ENCODE measurements around the gene LMAN1L. TPM values are rescaled to one million over a fixed set of nuclear protein-coding genes. Genes with fewer than 3 reads are reported as not detected.
A peak's percentile ranks its signal among the peaks of the same experiment; 100 is the strongest.

The LMAN1L gene
- polyA plus RNA-seq, 4 donors = not detected

GRCh38 chr15:74809956-74810355, 2.7 kb upstream of the LMAN1L start:
- DNase-seq (ENCODE audit: low read depth in 4 of 4, low spot score in 2 of 4) = no peak

- no peak for DNase-seq (ENCODE audit: low read depth in 4 of 4, low spot score in 2 of 4)
These were observed 2.7 kb downstream of the LMAN1L start for GRCh38 chr15:74815121-74815934.

DNA sequence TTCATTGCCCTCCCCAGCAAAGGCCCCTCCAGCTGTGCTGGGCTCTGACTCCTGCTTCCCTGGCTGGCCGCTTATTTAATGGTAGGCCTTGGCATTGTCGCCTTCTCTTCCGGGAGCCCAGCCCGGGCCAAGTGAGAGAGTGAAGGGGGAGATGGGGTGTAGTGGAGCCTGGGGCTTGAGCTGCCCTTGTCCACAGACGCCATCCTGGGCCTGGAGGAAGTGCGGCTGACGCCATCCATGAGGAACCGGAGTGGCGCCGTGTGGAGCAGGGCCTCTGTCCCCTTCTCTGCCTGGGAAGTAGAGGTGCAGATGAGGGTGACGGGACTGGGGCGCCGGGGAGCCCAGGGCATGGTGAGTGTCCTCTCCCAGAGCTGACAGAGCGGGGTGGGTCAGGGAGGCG, 3.3 kb downstream of the LMAN1L start:
- no peak for DNase-seq (ENCODE audit: low read depth in 4 of 4, low spot score in 2 of 4)

GRCh38 chr15:74816624-74817369, 4.2 kb downstream of the LMAN1L start:
- DNase-seq (ENCODE audit: low read depth in 4 of 4, low spot score in 2 of 4) = no peak

- no peak for DNase-seq (ENCODE audit: low read depth in 4 of 4, low spot score in 2 of 4)
These were observed 4.7 kb downstream of the LMAN1L start for GRCh38 chr15:74817370-74817737.

GRCh38 chr15:74820056-74820455, 7.4 kb downstream of the LMAN1L start:
- DNase-seq (ENCODE audit: low read depth in 4 of 4, low spot score in 2 of 4) = no peak

GRCh38 chr15:74821091-74821789, 8.6 kb downstream of the LMAN1L start:
- no peak for DNase-seq (ENCODE audit: low read depth in 4 of 4, low spot score in 2 of 4)

DNA sequence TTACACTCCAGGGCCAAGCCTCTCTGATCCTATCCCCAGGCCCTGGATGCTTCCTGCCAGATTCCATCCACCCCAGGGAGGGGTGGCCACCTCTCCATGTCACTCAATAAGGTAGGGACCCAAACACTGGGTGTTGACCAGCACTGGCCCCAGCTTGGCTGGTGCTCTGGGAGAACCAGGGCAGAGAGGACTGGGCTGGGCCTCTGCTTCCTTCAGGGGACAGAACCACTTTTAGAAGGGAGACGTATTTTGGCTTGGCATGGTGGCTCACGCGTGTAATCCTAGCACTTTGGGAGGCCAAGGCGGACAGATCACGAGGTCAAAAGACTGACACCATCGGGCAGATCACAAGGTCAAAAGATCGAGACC, 9.1 kb downstream of the LMAN1L start:
- DNase-seq (ENCODE audit: low read depth in 4 of 4, low spot score in 2 of 4) = no peak

DNA sequence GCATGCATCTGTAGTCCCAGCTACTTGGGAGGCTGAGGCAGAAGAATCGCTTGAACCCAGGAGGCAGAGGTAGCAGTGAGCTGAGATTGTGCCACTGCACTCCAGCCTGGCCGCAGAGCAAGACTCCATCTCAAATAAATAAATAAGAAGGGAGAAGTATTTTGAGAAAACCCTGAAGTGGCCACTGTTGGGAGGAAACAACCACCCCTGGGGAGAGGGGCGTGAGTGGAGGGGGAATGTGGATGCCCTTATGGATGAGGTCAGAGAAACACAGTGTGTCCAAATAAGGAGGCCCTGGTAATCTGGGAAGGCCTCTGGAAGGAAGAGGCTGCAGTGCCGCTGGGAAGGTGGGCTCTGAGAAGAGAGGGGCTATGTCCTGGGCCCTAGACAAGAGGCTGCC, 9.6 kb downstream of the LMAN1L start:
- no peak for DNase-seq (ENCODE audit: low read depth in 4 of 4, low spot score in 2 of 4)

DNA sequence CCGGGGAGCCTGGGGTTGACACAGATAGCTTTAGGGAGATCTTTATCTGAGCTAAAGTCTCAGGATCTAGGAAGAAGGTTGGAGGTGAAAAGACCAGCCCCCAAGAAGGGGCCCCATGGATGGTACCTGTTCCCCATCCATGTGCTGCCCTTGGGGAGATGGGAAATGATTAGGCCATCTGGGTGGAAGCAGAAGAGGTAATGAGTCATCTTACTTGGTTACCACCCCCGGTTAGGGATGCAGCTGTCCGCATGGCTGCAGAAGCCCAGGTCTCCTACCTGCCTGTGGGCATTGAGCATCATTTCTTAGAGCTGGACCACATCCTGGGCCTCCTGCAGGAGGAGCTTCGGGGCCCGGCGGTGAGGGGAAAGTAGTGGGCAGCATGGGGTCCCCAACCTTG, 10.7 kb downstream of the LMAN1L start:
- DNase-seq (ENCODE audit: low read depth in 4 of 4, low spot score in 2 of 4) = no peak

DNA sequence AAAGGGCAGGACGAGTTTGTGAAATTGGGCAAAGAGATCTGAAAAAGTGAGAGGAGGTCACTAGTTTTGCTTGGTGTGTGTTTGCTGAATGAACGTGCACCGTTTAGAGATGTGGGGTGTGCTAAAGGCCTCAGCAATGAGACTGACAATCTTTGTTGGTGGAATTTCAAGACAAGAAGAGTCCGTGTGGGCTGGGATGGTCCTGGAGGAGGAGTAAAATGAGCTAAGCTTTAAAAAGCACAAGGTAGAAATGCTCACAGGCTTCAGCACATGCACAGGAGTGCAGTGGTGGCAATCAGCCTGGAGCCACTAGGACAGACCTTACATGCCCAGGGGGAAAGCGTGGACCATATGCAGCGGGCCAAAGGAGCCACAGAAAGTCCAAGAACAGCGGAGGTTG, 12.3 kb downstream of the LMAN1L start:
- no peak for DNase-seq (ENCODE audit: low read depth in 4 of 4, low spot score in 2 of 4)

DNA sequence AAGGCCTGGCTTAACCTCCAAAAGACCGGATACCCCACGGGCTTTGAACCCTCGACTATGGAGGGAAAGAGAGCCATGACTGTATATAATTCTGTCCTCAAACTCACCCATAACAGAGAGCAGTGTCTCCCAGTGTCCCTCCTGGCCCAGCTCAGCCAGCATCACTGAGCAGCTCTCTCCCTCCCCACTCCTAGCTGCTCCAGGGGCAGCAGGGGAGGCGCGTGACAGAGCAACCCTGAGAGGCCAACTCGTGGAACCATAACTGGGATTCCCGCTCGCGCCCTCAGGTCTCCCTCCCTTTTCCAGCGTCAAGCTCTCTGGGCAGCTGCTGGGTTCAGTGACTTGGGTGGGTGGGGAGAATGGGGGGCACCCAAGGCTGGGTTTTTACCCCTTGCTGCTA, 13.2 kb downstream of the LMAN1L start:
- no peak for DNase-seq (ENCODE audit: low read depth in 4 of 4, low spot score in 2 of 4)

GRCh38 chr15:74826364-74826819, 13.8 kb downstream of the LMAN1L start, which contains the start of gene CPLX3:
Gene CPLX3, plus strand, starts transcription at chr15:74826627. Its CDS starts 77 bp downstream, at chr15:74826704.
- peak in 2 of 4 donors; percentile 18 to 28 for DNase-seq (ENCODE audit: low read depth in 4 of 4, low spot score in 2 of 4)

DNA sequence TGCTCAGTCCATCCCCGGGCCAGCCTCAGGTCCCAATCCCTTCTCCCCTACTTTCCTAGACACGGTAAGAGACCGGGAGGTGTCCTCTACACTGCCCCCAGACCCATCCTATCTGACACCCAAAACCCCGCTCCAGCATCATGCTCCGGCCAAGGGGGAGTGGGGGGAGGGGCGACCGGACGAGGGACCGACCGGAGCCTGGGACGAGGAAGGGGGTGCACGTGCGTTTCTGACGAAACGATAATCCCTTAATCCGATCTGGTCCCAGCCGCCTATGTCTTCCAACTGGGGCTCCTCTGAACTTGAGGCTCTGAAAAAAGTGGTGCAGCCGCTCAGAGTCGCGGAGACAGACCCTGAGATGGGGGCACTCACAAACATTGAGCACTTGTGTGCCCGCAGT, 14.3 kb downstream of the LMAN1L start:
- no peak for DNase-seq (ENCODE audit: low read depth in 4 of 4, low spot score in 2 of 4)

DNA sequence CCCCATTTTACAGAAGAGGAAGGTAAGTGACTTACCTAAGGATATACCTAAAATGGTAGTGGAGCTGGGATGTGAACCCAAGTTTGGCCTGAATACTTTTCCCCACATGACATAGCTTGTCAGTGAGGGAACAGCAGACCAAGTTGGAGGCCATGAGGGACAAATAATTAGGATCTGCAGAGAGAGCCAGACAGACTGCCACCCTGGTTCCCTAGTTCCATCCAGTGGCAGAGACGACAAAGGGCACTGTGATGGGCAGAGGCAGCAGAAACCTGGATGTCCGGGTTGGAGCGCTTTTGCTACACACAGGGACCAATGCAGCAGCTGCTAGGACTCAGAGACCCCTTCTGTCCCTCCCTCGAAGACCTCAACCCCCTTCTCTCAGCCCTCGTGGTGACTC, 15.0 kb downstream of the LMAN1L start:
- no peak for DNase-seq (ENCODE audit: low read depth in 4 of 4, low spot score in 2 of 4)

DNA sequence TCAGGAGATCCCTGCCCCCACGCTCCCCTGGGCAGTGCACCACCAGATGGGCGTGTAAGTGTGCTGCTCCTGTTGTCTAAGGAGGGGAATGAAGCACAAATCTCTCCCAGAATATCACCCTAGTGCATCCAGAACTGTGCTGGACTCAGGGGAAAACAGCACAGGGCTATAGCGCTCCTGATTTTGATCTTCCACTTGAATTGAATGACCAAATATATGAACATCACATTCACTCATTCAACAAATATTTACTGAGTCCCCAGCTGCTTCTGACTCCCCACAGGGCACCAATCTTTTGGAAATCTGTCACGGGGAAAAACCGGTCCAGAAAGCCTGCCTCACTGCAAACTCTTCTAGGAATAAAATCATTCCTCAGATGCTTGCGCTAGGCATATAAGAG, 16.2 kb downstream of the LMAN1L start:
- no peak for DNase-seq (ENCODE audit: low read depth in 4 of 4, low spot score in 2 of 4)

DNA sequence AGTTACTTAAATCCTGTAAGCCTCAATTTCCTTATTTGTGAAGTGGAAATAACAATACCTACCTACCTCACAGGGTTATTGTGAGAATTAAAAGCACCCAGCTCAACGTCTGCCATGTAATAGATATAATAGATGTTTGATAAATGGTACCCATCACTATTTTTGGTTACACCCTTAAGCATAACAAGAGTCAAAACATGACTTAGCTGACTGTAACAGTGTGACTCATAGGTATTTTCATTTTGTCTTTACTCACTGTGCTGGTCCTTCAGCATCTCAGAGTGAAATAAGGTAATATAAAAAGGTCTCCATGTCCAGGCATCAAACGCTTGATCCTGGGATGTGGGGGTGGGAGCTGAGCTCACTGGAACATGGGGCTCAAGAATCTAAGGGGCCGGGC, 16.9 kb downstream of the LMAN1L start:
- no peak for DNase-seq (ENCODE audit: low read depth in 4 of 4, low spot score in 2 of 4)

DNA sequence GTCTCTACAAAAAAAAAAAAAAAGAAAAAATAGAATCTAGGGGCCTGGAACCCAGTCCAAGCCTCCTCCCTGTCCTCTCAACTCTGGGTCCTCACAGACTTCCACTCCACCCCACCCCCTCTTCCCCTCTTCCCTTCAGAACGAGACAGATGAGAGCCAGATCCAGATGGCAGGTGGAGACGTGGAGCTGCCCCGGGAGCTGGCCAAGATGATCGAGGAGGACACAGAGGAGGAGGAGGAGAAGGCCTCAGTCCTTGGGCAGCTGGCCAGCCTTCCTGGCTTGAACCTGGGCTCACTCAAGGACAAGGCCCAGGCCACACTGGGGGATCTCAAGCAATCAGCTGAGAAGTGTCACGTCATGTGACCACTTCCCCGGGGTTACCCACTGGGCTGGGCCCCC, 17.4 kb downstream of the LMAN1L start:
- DNase-seq (ENCODE audit: low read depth in 4 of 4, low spot score in 2 of 4) = no peak

GRCh38 chr15:74830868-74831267, 18.2 kb downstream of the LMAN1L start:
- no peak for DNase-seq (ENCODE audit: low read depth in 4 of 4, low spot score in 2 of 4)

- no peak for DNase-seq (ENCODE audit: low read depth in 4 of 4, low spot score in 2 of 4)
These were observed 19.3 kb downstream of the LMAN1L start for GRCh38 chr15:74831813-74832495.

DNA sequence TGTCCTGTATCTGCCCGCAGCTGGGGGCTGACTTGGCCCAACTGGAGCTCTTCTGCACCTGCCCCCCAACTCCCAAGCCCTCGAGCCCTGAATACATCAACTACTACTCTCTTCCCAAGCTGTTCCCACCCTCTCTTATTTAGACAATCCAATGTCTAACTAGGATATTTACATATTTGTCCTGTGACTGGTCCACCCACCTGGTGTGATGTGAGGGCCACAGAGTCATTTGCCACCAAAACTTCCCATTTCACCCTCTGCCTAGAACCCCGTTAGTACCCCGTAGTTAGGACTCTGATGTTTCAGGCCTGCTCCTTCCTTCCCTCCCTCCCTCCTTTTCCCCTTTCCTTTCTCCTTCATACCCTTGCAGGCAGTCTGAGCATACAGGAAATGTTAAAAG, 20.2 kb downstream of the LMAN1L start:
- no peak for DNase-seq (ENCODE audit: low read depth in 4 of 4, low spot score in 2 of 4)

All from left renal cortex interstitium (tissue), 4 donors.